B cell (primary cell): Measurements from ENCODE around the gene LRFN4. TPM values are rescaled to one million over a fixed set of nuclear protein-coding genes. Genes with fewer than 3 reads are reported as not detected.

ENCODE experiments used
- ATAC-seq: fragments of 200-7000 bp; cut with Tn5 transposase; one replicate; pipeline ENCODE4 v1.10.0; 2021; ENCODE audit warnings: low read depth, mild to moderate bottlenecking, moderate number of reproducible peaks, moderate library complexity
- CTCF ChIA-PET: fragments of 350-600 bp; sonication (Branson Sonifier 250); formaldehyde crosslinking; loops from one replicate; lab custom pipeline; 2021; ENCODE audit warnings: antibody characterized with exemption, inconsistent platforms; lab: Charles Lee
- POLR2A ChIA-PET: fragments of 350-600 bp; sonication (Branson Sonifier 250); formaldehyde crosslinking; loops from one replicate; lab custom pipeline; 2021; ENCODE audit warnings: antibody characterized with exemption; lab: Charles Lee
- DNase-seq: peaks from one replicate; pipeline ENCODE4 v3.0.0; 2013
- H2AFZ ChIP-seq: 2 replicates; pipeline ENCODE4 v1.6.1; 2012; ENCODE audit warnings: mild to moderate bottlenecking, low read depth, low read length; ENCODE audit not compliant: insufficient read depth, poor library complexity, severe bottlenecking
- H3K27ac ChIP-seq, 2 donors: 1 replicate in 1 of 2; 2 replicates in 1 of 2; pipeline ENCODE4 v1.5.1; 2012 to 2013; ENCODE audit warnings: low read length in 2 of 2, mild to moderate bottlenecking in 2 of 2, moderate library complexity in 1 of 2
- H3K27me3 ChIP-seq, 4 experiments: fragments of 200-600 bp in 1 of 4; sonication (generic) in 1 of 4; replicated peaks in 1 of 4; 1 replicate in 2 of 4; 2 replicates in 2 of 4; pipeline versions ENCODE4 v1.6.1 to v1.7.0; 2013 to 2016; ENCODE audit warnings: low read length in 3 of 4, mild to moderate bottlenecking in 2 of 4, mixed read lengths in 1 of 4, moderate library complexity in 1 of 4; ENCODE audit not compliant: insufficient read depth in 4 of 4, control insufficient read depth in 3 of 4; ENCODE audit errors: control extremely low read depth in 1 of 4
- H3K36me3 ChIP-seq, 2 experiments: replicated peaks in 1 of 2; 1 replicate in 1 of 2; 2 replicates in 1 of 2; pipeline versions ENCODE4 v1.6.1 to v1.7.1; 2013; ENCODE audit warnings: low read length in 1 of 2; ENCODE audit not compliant: insufficient read depth in 2 of 2, control insufficient read depth in 1 of 2; ENCODE audit errors: control extremely low read depth in 1 of 2, extremely low read depth in 1 of 2
- H3K4me1 ChIP-seq, 2 donors: fragments of 200-600 bp in 1 of 2; sonication (generic) in 1 of 2; 1 replicate in 1 of 2; 2 replicates in 1 of 2; pipeline versions ENCODE4 v1.5.1 to v1.6.1; 2013 to 2017; ENCODE audit warnings: low read length in 2 of 2; ENCODE audit not compliant: control insufficient read depth in 2 of 2, insufficient read depth in 2 of 2
- H3K4me2 ChIP-seq: replicated peaks from 2 replicates; pipeline ENCODE3; 2012; ENCODE audit warnings: mild to moderate bottlenecking, low read depth, low read length; ENCODE audit not compliant: poor library complexity, severe bottlenecking
- H3K4me3 ChIP-seq, 5 experiments: fragments of 200-600 bp in 1 of 5; sonication (generic) in 1 of 5; 1 replicate in 3 of 5; 2 replicates in 2 of 5; pipeline versions ENCODE4 v1.5.1 to v1.7.0; 2011 to 2016; ENCODE audit warnings: low read length in 4 of 5, mild to moderate bottlenecking in 4 of 5, low read depth in 2 of 5, control low read depth in 1 of 5, moderate library complexity in 1 of 5; ENCODE audit not compliant: insufficient read depth in 1 of 5; ENCODE audit errors: control extremely low read depth in 1 of 5, extremely low read depth in 1 of 5
- H3K79me2 ChIP-seq: fragments of 200-600 bp; sonication (generic); one replicate; pipeline ENCODE4 v1.6.0; 2016; ENCODE audit warnings: low read length; ENCODE audit not compliant: control insufficient read depth, insufficient read depth
- H3K9ac ChIP-seq: fragments of 200-600 bp; sonication (generic); 2 replicates; pipeline ENCODE4 v1.6.1; 2017; ENCODE audit warnings: mild to moderate bottlenecking, low read length, moderate library complexity
- H3K9me3 ChIP-seq, 3 donors: one replicate each; pipeline versions ENCODE4 v1.6.1 to v1.7.1; 2013; ENCODE audit warnings: low read length in 2 of 3; ENCODE audit not compliant: control insufficient read depth in 2 of 3, insufficient read depth in 1 of 3; ENCODE audit errors: control extremely low read depth in 1 of 3
- H4K20me1 ChIP-seq: 2 replicates; pipeline ENCODE4 v1.6.0; 2012; ENCODE audit warnings: mild to moderate bottlenecking, low read length; ENCODE audit not compliant: insufficient read depth, control insufficient read depth, poor library complexity, severe bottlenecking
- H3K27ac Mint-ChIP-seq: one replicate; pipeline ENCODE4 v1.8.0; 2021; ENCODE audit warnings: mixed read lengths
- H3K27me3 Mint-ChIP-seq: one replicate; pipeline ENCODE4 v1.8.0; 2021; ENCODE audit warnings: mixed read lengths
- H3K4me1 Mint-ChIP-seq: one replicate; pipeline ENCODE4 v1.8.0; 2021; ENCODE audit warnings: mixed read lengths
- H3K4me3 Mint-ChIP-seq: one replicate; pipeline ENCODE4 v1.8.0; 2021; ENCODE audit warnings: mixed read lengths
- H3K9me3 Mint-ChIP-seq: one replicate; pipeline ENCODE4 v1.8.0; 2022; ENCODE audit warnings: mixed read lengths; ENCODE audit not compliant: insufficient read depth
- CTCF ChIP-seq: fragments of 200-600 bp; IDR thresholded peaks from one replicate; pipeline ENCODE4 v1.8.0; 2022; ENCODE audit warnings: antibody characterized with exemption, mild to moderate bottlenecking
- EZH2 ChIP-seq: IDR thresholded peaks from 2 replicates; pipeline ENCODE4 v1.6.1; 2012; ENCODE audit warnings: borderline replicate concordance, low read depth, mild to moderate bottlenecking, moderate library complexity, low read length; ENCODE audit not compliant: insufficient read depth, poor library complexity, severe bottlenecking
- WGBS: methylation state at CpG from one replicate; pipeline ENCODE4 v1.1.5; 2013; ENCODE audit warnings: missing lambda C conversion rate; ENCODE audit not compliant: insufficient coverage; 5-methylcytosine and 5-hydroxymethylcytosine counted together
- intact Hi-C: fragments of 100-400 bp; cut with micrococcal nuclease; formaldehyde crosslinking; loops from one replicate; pipeline ENCODE4 v1.10.0; 2022
- polyA plus RNA-seq: library from polyadenylated mRNA; depleted of rRNA; stranded (reverse); fragments of >200 nt; gene quantifications from 2 replicates; pipeline ENCODE4 v1.2.3, GENCODE V29; 2012
- total RNA-seq, 2 donors: library from RNA; stranded (reverse); fragments of 120-200 nt in 1 of 2; gene quantifications; 1 replicate in 1 of 2; 2 replicates in 1 of 2; pipeline versions ENCODE4 v1.2.3 to v1.2.4, GENCODE V29; 2013 to 2022

LRFN4 gene
- total and polyA plus RNA-seq, 2 donors (not counting 1 experiment from before 2014, with no cell fraction given) = 7.1 to 12.1 TPM

- no peaks in the 10 kb centered on the region for H4K20me1 ChIP-seq
- no peak for ATAC-seq
- H3K27ac ChIP-seq = no peak overlapping the region
- no peaks in the 10 kb centered on the region for H3K27me3 ChIP-seq
- no peaks in the 10 kb centered on the region for H3K4me1 ChIP-seq
- ChIA-PET CTCF (no interaction called here), POLR2A (no interaction called here)
- H3K4me1 Mint-ChIP-seq = no peaks in the 10 kb centered on the region
- H3K9me3 ChIP-seq = no peaks in the 10 kb centered on the region
- no peak overlapping the region for H3K4me3 ChIP-seq
- no peak for TF ChIP-seq EZH2
- TF ChIP-seq CTCF = no peak
- no peaks in the 10 kb centered on the region for H3K79me2 ChIP-seq
- no peaks in the 10 kb centered on the region for H3K9me3 Mint-ChIP-seq
- no peak for DNase-seq
- no peaks in the 10 kb centered on the region for H3K36me3 ChIP-seq
- no peak overlapping the region for H3K4me3 Mint-ChIP-seq
- no peak overlapping the region for H2AFZ ChIP-seq
- no peak overlapping the region for H3K27ac Mint-ChIP-seq
- intact Hi-C loops = no loop called here
- WGBS = 93% methylated on average over 10 of the region's 10 CpGs
- H3K4me2 ChIP-seq = no peak overlapping the region
- H3K9ac ChIP-seq = no peak overlapping the region
- H3K27me3 Mint-ChIP-seq = peaks cover 15% of the 10 kb centered on the region
These were observed 53.2 kb downstream of the LRFN4 start for GRCh38 chr11:66910016-66910415.

Other genes starting within 250 kb of the LRFN4 start
- gene RBM14, start 240.4 kb upstream of the LRFN4 start, total RNA-seq = 244 and 246 TPM in 2 replicates
- 44.9 and 52.4 TPM in 2 replicates for gene RBM14, start 240.4 kb upstream of the LRFN4 start, polyA plus RNA-seq
- 199 and 203 TPM in 2 replicates for gene RBM4, start 218.4 kb upstream of the LRFN4 start, total RNA-seq
- 125 and 139 TPM in 2 replicates for gene RBM4, start 218.4 kb upstream of the LRFN4 start, polyA plus RNA-seq
- gene RBM4B, start 179.2 kb upstream of the LRFN4 start, total RNA-seq = 61.3 and 66.4 TPM in 2 replicates
- gene RBM4B, start 179.2 kb upstream of the LRFN4 start, polyA plus RNA-seq = 33.2 and 36.8 TPM in 2 replicates
- 0.67 and 0.85 TPM in 2 replicates for gene SPTBN2, start 127.8 kb upstream of the LRFN4 start, total RNA-seq
- gene SPTBN2, start 127.8 kb upstream of the LRFN4 start, polyA plus RNA-seq = 1.2 and 2.1 TPM in 2 replicates
- gene RCE1, start 13.6 kb upstream of the LRFN4 start, total RNA-seq = 31.6 and 34.3 TPM in 2 replicates
- gene RCE1, start 13.6 kb upstream of the LRFN4 start, polyA plus RNA-seq = 49.1 and 59.7 TPM in 2 replicates
- gene PC, start 101.3 kb downstream of the LRFN4 start, total RNA-seq = 2.6 and 4.4 TPM in 2 replicates
- 1.4 and 1.5 TPM in 2 replicates for gene PC, start 101.3 kb downstream of the LRFN4 start, polyA plus RNA-seq
- not detected in 2 replicates for gene C11orf86, start 118.2 kb downstream of the LRFN4 start, total RNA-seq
- not detected in 2 replicates for gene C11orf86, start 118.2 kb downstream of the LRFN4 start, polyA plus RNA-seq
- not detected in 2 replicates for gene SYT12, start 166.1 kb downstream of the LRFN4 start, total RNA-seq
- gene SYT12, start 166.1 kb downstream of the LRFN4 start, polyA plus RNA-seq = not detected in 2 replicates
- gene RHOD, start 199.8 kb downstream of the LRFN4 start, total RNA-seq = 0.42 TPM in 1 of 2 replicates, not detected in the other
- 0.33 and 0.48 TPM in 2 replicates for gene RHOD, start 199.8 kb downstream of the LRFN4 start, polyA plus RNA-seq